CD4-positive, alpha-beta T cell (primary cell): Measurements from ENCODE around the gene GDF15. TPM values are rescaled to one million over a fixed set of nuclear protein-coding genes. Genes with fewer than 3 reads are reported as not detected.
"Not testable (repeated sequence)": the region's sequence is repeated elsewhere in the genome, so short reads cannot be mapped to it uniquely, and the experiment has no call there.

ENCODE experiments used
- ATAC-seq: fragments of 200-7000 bp; cut with Tn5 transposase; one replicate; pipeline ENCODE4 v1.10.0; 2022; ENCODE audit warnings: mild to moderate bottlenecking; ENCODE audit not compliant: poor library complexity
- CTCF ChIA-PET: fragments of 350-600 bp; sonication (Branson Sonifier 250); formaldehyde crosslinking; loops from one replicate; lab custom pipeline; 2021; ENCODE audit warnings: antibody characterized with exemption, inconsistent platforms; lab: Charles Lee
- POLR2A ChIA-PET: fragments of 350-600 bp; sonication (Branson Sonifier 250); formaldehyde crosslinking; loops from one replicate; lab custom pipeline; 2021; ENCODE audit warnings: antibody characterized with exemption, inconsistent platforms; lab: Charles Lee
- DNase-seq, 14 experiments: peaks; one replicate each; pipeline ENCODE4 v3.0.0-alpha.2; 2013 to 2020; ENCODE audit warnings: mixed read lengths in 2 of 14
- H3K27ac ChIP-seq, 2 donors: one replicate each; pipeline versions ENCODE4 v1.5.1 to v1.7.0; 2013; ENCODE audit warnings: low read length in 2 of 2, low read depth in 1 of 2, mild to moderate bottlenecking in 1 of 2
- H3K27me3 ChIP-seq, 2 experiments: 1 replicate in 1 of 2; 2 replicates in 1 of 2; pipeline versions ENCODE4 v1.6.1 to v1.7.0; 2013; ENCODE audit warnings: low read length in 2 of 2, control low read depth in 1 of 2, mild to moderate bottlenecking in 1 of 2, moderate library complexity in 1 of 2; ENCODE audit not compliant: insufficient read depth in 2 of 2, control insufficient read depth in 1 of 2
- H3K36me3 ChIP-seq: one replicate; pipeline ENCODE4 v1.6.1; 2013; ENCODE audit warnings: low read length, control low read depth; ENCODE audit not compliant: insufficient read depth
- H3K4me1 ChIP-seq: one replicate; pipeline ENCODE4 v1.6.1; 2013; ENCODE audit warnings: low read length, control low read depth; ENCODE audit not compliant: insufficient read depth
- H3K4me3 ChIP-seq: one replicate; pipeline ENCODE4 v1.5.1; 2013; ENCODE audit warnings: mild to moderate bottlenecking, low read length, moderate library complexity
- H3K9me3 ChIP-seq, 2 experiments: 1 replicate in 1 of 2; 2 replicates in 1 of 2; pipeline versions ENCODE4 v1.6.1 to v1.7.0; 2013; ENCODE audit warnings: low read length in 2 of 2, mild to moderate bottlenecking in 2 of 2, control low read depth in 1 of 2, moderate library complexity in 1 of 2; ENCODE audit not compliant: control insufficient read depth in 1 of 2, insufficient read depth in 1 of 2
- H3K27ac Mint-ChIP-seq: one replicate; pipeline ENCODE4 v1.8.0; 2020; ENCODE audit warnings: mixed read lengths
- H3K27me3 Mint-ChIP-seq: one replicate; pipeline ENCODE4 v1.8.0; 2021; ENCODE audit warnings: mixed read lengths
- H3K36me3 Mint-ChIP-seq: one replicate; pipeline ENCODE4 v1.8.0; 2021; ENCODE audit warnings: low read depth, mixed read lengths
- H3K4me1 Mint-ChIP-seq: one replicate; pipeline ENCODE4 v1.8.0; 2021; ENCODE audit warnings: low read depth, mixed read lengths
- H3K4me3 Mint-ChIP-seq: one replicate; pipeline ENCODE4 v1.8.0; 2020; ENCODE audit warnings: mild to moderate bottlenecking, mixed read lengths
- H3K9me3 Mint-ChIP-seq: one replicate; pipeline ENCODE4 v1.8.0; 2020; ENCODE audit warnings: mixed read lengths
- intact Hi-C, 2 experiments: fragments of 100-400 bp; cut with DNase I in 1 of 2; cut with micrococcal nuclease in 1 of 2; formaldehyde crosslinking; loops; one replicate each; pipeline versions ENCODE4 v1.15.1 to v1.9.0; 2023 to 2025; cut with DNase I, micrococcal nuclease
- total RNA-seq, 174 experiments: library from RNA in 2 of 174; stranded (reverse) in 2 of 174; gene quantifications; one replicate each; pipeline ENCODE4 v1.2.3 and lab custom pipeline; 2021 to 2026
- TF ChIP-seq, protein P1 (sequence below): fragments of 200-600 bp; IDR thresholded peaks from one replicate; pipeline ENCODE4 v1.8.0; 2022; ENCODE audit warnings: antibody characterized with exemption, mild to moderate bottlenecking

GDF15 gene
- total RNA-seq, 2 experiments from 2014 or later: not detected

- intact Hi-C loops: no loop called here
- TF ChIP-seq, protein P1, sequence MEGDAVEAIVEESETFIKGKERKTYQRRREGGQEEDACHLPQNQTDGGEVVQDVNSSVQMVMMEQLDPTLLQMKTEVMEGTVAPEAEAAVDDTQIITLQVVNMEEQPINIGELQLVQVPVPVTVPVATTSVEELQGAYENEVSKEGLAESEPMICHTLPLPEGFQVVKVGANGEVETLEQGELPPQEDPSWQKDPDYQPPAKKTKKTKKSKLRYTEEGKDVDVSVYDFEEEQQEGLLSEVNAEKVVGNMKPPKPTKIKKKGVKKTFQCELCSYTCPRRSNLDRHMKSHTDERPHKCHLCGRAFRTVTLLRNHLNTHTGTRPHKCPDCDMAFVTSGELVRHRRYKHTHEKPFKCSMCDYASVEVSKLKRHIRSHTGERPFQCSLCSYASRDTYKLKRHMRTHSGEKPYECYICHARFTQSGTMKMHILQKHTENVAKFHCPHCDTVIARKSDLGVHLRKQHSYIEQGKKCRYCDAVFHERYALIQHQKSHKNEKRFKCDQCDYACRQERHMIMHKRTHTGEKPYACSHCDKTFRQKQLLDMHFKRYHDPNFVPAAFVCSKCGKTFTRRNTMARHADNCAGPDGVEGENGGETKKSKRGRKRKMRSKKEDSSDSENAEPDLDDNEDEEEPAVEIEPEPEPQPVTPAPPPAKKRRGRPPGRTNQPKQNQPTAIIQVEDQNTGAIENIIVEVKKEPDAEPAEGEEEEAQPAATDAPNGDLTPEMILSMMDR: no peak
- no peak overlapping the region for H3K4me3 Mint-ChIP-seq
- POLR2A ChIA-PET: no interaction called here
- H3K4me1 Mint-ChIP-seq: no peaks in the 10 kb centered on the region
- CTCF ChIA-PET: interaction anchor here (1.1 kb wide), 1 partner anchor 25 kb away, joined by 3 read pairs; no protein-coding TSS in a partner anchor
- no peaks in the 10 kb centered on the region for H3K9me3 Mint-ChIP-seq
- Histone ChIP-seq H3K36me3 (peaks cover 35% of the 10 kb centered on the region), H3K9me3 (peaks cover 0 to 10% of the 10 kb centered on the region in 2 experiments), H3K4me1 (no peaks in the 10 kb centered on the region), H3K27ac (no peak overlapping the region), H3K27me3 (no peaks in the 10 kb centered on the region), H3K4me3 (no peak overlapping the region)
- peaks cover 63% of the 10 kb centered on the region for H3K36me3 Mint-ChIP-seq
- H3K27ac Mint-ChIP-seq: no peak overlapping the region
- no peak for ATAC-seq
- H3K27me3 Mint-ChIP-seq: no peaks in the 10 kb centered on the region
- DNase-seq: no peak
Measured at GRCh38 chr19:18362934-18363542, 22.9 kb upstream of the GDF15 start.

GRCh38 chr19:18363787-18364186, 22.2 kb upstream of the GDF15 start:
- ChIA-PET CTCF (no interaction called here), POLR2A (no interaction called here)
- H3K4me1 ChIP-seq: no peaks in the 10 kb centered on the region
- no peak for DNase-seq
- peaks cover 0 to 10% of the 10 kb centered on the region in 2 experiments for H3K9me3 ChIP-seq
- TF ChIP-seq, protein P1: no peak
- H3K27ac Mint-ChIP-seq: no peak overlapping the region
- H3K27ac ChIP-seq: no peak overlapping the region
- no peak for ATAC-seq
- H3K4me3 ChIP-seq: no peak overlapping the region
- H3K36me3 Mint-ChIP-seq: peaks cover 56% of the 10 kb centered on the region
- intact Hi-C loops: no loop called here
- H3K27me3 Mint-ChIP-seq: no peaks in the 10 kb centered on the region
- no peaks in the 10 kb centered on the region for H3K4me1 Mint-ChIP-seq
- H3K4me3 Mint-ChIP-seq: no peak overlapping the region
- H3K36me3 ChIP-seq: peaks cover 35% of the 10 kb centered on the region
- no peaks in the 10 kb centered on the region for H3K27me3 ChIP-seq
- H3K9me3 Mint-ChIP-seq: no peaks in the 10 kb centered on the region

- H3K36me3 Mint-ChIP-seq: peaks cover 50% of the 10 kb centered on the region
- H3K27me3 Mint-ChIP-seq, H3K27ac Mint-ChIP-seq, H3K27me3 ChIP-seq, H3K4me1 Mint-ChIP-seq, H3K4me3 Mint-ChIP-seq, H3K27ac ChIP-seq, DNase-seq, intact Hi-C loops, CTCF ChIA-PET, H3K4me3 ChIP-seq, H3K9me3 Mint-ChIP-seq, POLR2A ChIA-PET, H3K4me1 ChIP-seq, H3K9me3 ChIP-seq, ATAC-seq: not testable (repeated sequence)
- H3K36me3 ChIP-seq: peaks cover 35% of the 10 kb centered on the region
Measured at GRCh38 chr19:18364277-18364825, 21.6 kb upstream of the GDF15 start.
